ENCODE results near the gene SKOR1.

- TF ChIP-seq CTCF (conservative IDR thresholded peaks at IDR 0.05; ENCODE audit: low read length) (no peak), EZH2phosphoT487 (IDR thresholded peaks at IDR 0.05; ENCODE audit: borderline replicate concordance, low read depth, low read length) (no peak)
These were observed 30.5 kb downstream of the SKOR1 start for GRCh38 chr15:67855842-67856241.

All from OCI-LY7 (cell line).